Measurements from ENCODE around the gene LRFN2. TPM values are rescaled to one million over a fixed set of nuclear protein-coding genes. Genes with fewer than 3 reads are reported as not detected.

The LRFN2 gene
- total RNA-seq, 3 donors from 2014 or later, result 0.14 to 0.29 (median 0.16) TPM

GRCh38 chr6:40397287-40398033 is 189.7 kb downstream of the LRFN2 start:
- no peak for ATAC-seq
- no peaks in the 10 kb centered on the region for H3K4me1 ChIP-seq (ENCODE audit: low read depth)
- no peaks in the 10 kb centered on the region for H3K9me3 ChIP-seq
- H3K36me3 ChIP-seq (ENCODE audit: low read depth), result no peaks in the 10 kb centered on the region
- TF ChIP-seq CTCF (IDR thresholded peaks at IDR 0.05), result no peak
- intact Hi-C loops (cut with DNase I, micrococcal nuclease), result no loop called here
- no peak overlapping the region for H3K4me3 ChIP-seq
- DNase-seq, result no peak

- ATAC-seq (no peak), DNase-seq (no peak)
- Histone ChIP-seq H3K9me3 (no peaks in the 10 kb centered on the region), H3K36me3 (ENCODE audit: low read depth) (no peaks in the 10 kb centered on the region), H3K4me3 (no peak overlapping the region), H3K4me1 (ENCODE audit: low read depth) (no peaks in the 10 kb centered on the region)
- no peak for TF ChIP-seq CTCF (IDR thresholded peaks at IDR 0.05)
- intact Hi-C loops (cut with DNase I, micrococcal nuclease), result no loop called here
Observed at GRCh38 chr6:40395698-40396076, 191.5 kb downstream of the LRFN2 start.

- DNase-seq (no peak), ATAC-seq (no peak)
- Histone ChIP-seq H3K4me1 (ENCODE audit: low read depth) (no peaks in the 10 kb centered on the region), H3K36me3 (ENCODE audit: low read depth) (no peaks in the 10 kb centered on the region), H3K9me3 (no peaks in the 10 kb centered on the region), H3K4me3 (no peak overlapping the region)
- intact Hi-C loops (cut with DNase I, micrococcal nuclease), result no loop called here
- TF ChIP-seq CTCF (IDR thresholded peaks at IDR 0.05), result no peak
Observed at GRCh38 chr6:40395066-40395697, 192.0 kb downstream of the LRFN2 start.

- Histone ChIP-seq H3K4me1 (ENCODE audit: low read depth) (no peaks in the 10 kb centered on the region), H3K36me3 (ENCODE audit: low read depth) (no peaks in the 10 kb centered on the region), H3K4me3 (no peak overlapping the region), H3K9me3 (no peaks in the 10 kb centered on the region)
- TF ChIP-seq CTCF (IDR thresholded peaks at IDR 0.05), result no peak
- intact Hi-C loops (cut with DNase I, micrococcal nuclease), result no loop called here
- ATAC-seq, result no peak
- no peak for DNase-seq
Observed at GRCh38 chr6:40394381-40394780, 192.8 kb downstream of the LRFN2 start.

GRCh38 chr6:40393641-40394040 is 193.5 kb downstream of the LRFN2 start:
- DNase-seq (no peak), ATAC-seq (no peak)
- Histone ChIP-seq H3K4me3 (no peak overlapping the region), H3K36me3 (ENCODE audit: low read depth) (no peaks in the 10 kb centered on the region), H3K4me1 (ENCODE audit: low read depth) (no peaks in the 10 kb centered on the region), H3K9me3 (no peaks in the 10 kb centered on the region)
- no peak for TF ChIP-seq CTCF (IDR thresholded peaks at IDR 0.05)
- intact Hi-C loops (cut with DNase I, micrococcal nuclease), result no loop called here
